Measurements from ENCODE around the gene PRX. TPM values are rescaled to one million over a fixed set of nuclear protein-coding genes. Genes with fewer than 3 reads are reported as not detected.

The PRX gene
- total and polyA plus RNA-seq, 2 of the 13 experiments (the other 11 are each of a cell fraction or from before 2014, with no cell fraction given), result 0.66 TPM

- TF ChIP-seq GATAD2A (CRISPR knock-in tag; IDR thresholded peaks at IDR 0.05) (0 out of 2 replicates have a peak, but pooled peaks have one; percentile 30), ZNF790 (CRISPR knock-in tag; IDR thresholded peaks at IDR 0.05; ENCODE audit: borderline replicate concordance) (peak; percentile 76; the same call in 1 of the 2 replicates), KAT8 (CRISPR knock-in tag; IDR thresholded peaks at IDR 0.05) (peak; percentile 83), SETDB1 (CRISPR knock-in tag; IDR thresholded peaks at IDR 0.05; ENCODE audit: borderline replicate concordance) (no peak), NR3C1 (CRISPR knock-in tag; IDR thresholded peaks at IDR 0.05) (no peak), ATF4 (CRISPR knock-in tag; IDR thresholded peaks at IDR 0.05) (peak in 1 of 2 experiments; percentile 64; a peak in 2 of 4 replicates), THAP11 (CRISPR knock-in tag; IDR thresholded peaks at IDR 0.05) (peak; percentile 71; the same call in 1 of the 2 replicates), HIVEP1 (CRISPR knock-in tag; IDR thresholded peaks at IDR 0.05) (peak; percentile 85), POLR2AphosphoS5 (IDR thresholded peaks at IDR 0.05; ENCODE audit: low read depth, low read length) (peak; percentile 83), KDM2A (CRISPR knock-in tag; IDR thresholded peaks at IDR 0.05; ENCODE audit: borderline replicate concordance, low read depth) (peak; percentile 89), YY1 (IDR thresholded peaks at IDR 0.05; ENCODE audit: insufficient read depth, insufficient replicate concordance, low read depth, low read length) (peak; percentile 55), TEF (CRISPR knock-in tag; IDR thresholded peaks at IDR 0.05) (no peak), ZNF878 (CRISPR knock-in tag; IDR thresholded peaks at IDR 0.05) (peak; percentile 97), KDM5B (CRISPR knock-in tag; IDR thresholded peaks at IDR 0.05; ENCODE audit: borderline replicate concordance) (peak; percentile 87), ZNF550 (CRISPR knock-in tag; IDR thresholded peaks at IDR 0.05; ENCODE audit: borderline replicate concordance) (no peak), ZNF121 (CRISPR knock-in tag; IDR thresholded peaks at IDR 0.05) (peak; percentile 76), ZNF143 (CRISPR knock-in tag; IDR thresholded peaks at IDR 0.05) (peak; percentile 43; the same call in 1 of the 2 replicates), HBP1 (CRISPR knock-in tag; IDR thresholded peaks at IDR 0.05; ENCODE audit: low read depth) (peak; percentile 88), HDAC1 (CRISPR knock-in tag; IDR thresholded peaks at IDR 0.05) (peak; percentile 89), CHCHD3 (CRISPR knock-in tag; IDR thresholded peaks at IDR 0.05) (0 out of 2 replicates have a peak, but pooled peaks have one; percentile 55)
- TF ChIP-seq, protein P1, sequence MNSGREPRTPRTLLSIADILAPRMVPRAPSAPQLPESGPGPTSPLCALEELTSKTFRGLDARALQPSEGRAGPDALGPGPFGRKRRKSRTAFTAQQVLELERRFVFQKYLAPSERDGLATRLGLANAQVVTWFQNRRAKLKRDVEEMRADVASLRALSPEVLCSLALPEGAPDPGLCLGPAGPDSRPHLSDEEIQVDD (CRISPR knock-in tag; IDR thresholded peaks at IDR 0.05; ENCODE audit: borderline replicate concordance), result peak; percentile 81; the same call in 1 of the 2 replicates
- TF ChIP-seq, protein P2, sequence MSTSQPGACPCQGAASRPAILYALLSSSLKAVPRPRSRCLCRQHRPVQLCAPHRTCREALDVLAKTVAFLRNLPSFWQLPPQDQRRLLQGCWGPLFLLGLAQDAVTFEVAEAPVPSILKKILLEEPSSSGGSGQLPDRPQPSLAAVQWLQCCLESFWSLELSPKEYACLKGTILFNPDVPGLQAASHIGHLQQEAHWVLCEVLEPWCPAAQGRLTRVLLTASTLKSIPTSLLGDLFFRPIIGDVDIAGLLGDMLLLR (CRISPR knock-in tag; IDR thresholded peaks at IDR 0.05), result 0 out of 2 replicates have a peak, but pooled peaks have one; percentile 78
- TF ChIP-seq, protein P3, sequence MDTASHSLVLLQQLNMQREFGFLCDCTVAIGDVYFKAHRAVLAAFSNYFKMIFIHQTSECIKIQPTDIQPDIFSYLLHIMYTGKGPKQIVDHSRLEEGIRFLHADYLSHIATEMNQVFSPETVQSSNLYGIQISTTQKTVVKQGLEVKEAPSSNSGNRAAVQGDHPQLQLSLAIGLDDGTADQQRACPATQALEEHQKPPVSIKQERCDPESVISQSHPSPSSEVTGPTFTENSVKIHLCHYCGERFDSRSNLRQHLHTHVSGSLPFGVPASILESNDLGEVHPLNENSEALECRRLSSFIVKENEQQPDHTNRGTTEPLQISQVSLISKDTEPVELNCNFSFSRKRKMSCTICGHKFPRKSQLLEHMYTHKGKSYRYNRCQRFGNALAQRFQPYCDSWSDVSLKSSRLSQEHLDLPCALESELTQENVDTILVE (CRISPR knock-in tag; IDR thresholded peaks at IDR 0.05), result peak; percentile 28; the same call in 1 of the 2 replicates
Measured at GRCh38 chr19:40420766-40421765, 7.9 kb upstream of the PRX start (continued).

Measured in HepG2 (cell line).